ENCODE data around the gene LAMA2. TPM values are rescaled to one million over a fixed set of nuclear protein-coding genes. Genes with fewer than 3 reads are reported as not detected.

Gene LAMA2
- total and polyA plus RNA-seq, 2 of the 8 experiments (the other 6 are each of a cell fraction or from before 2014, with no cell fraction given), result 1.3 to 3.8 TPM

DNA sequence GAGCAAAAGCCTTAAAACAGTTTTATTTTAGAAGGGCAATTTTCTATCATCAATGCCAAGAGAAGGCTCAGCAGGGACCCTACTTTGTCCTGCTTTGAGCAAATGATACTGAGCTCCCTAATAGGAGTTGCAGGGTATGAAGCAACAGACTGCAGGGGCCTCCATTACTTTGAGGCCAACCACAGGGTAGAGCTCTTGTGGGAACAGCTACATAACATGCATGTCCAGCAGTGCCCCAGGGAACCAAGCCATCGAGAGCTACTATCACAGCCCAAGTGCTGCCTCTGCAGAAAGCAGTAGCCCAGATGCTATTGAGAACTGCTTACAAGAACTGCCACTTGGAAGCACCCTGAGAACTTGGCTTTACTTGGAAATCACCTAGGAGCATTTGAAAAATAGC lies 222.1 kb downstream of the LAMA2 start (continued):
- TF ChIP-seq KDM1A (IDR thresholded peaks at IDR 0.05; ENCODE audit: borderline replicate concordance, low read length), result no peak
